ENCODE data around the gene PDE8A.

Gene PDE8A

DNA sequence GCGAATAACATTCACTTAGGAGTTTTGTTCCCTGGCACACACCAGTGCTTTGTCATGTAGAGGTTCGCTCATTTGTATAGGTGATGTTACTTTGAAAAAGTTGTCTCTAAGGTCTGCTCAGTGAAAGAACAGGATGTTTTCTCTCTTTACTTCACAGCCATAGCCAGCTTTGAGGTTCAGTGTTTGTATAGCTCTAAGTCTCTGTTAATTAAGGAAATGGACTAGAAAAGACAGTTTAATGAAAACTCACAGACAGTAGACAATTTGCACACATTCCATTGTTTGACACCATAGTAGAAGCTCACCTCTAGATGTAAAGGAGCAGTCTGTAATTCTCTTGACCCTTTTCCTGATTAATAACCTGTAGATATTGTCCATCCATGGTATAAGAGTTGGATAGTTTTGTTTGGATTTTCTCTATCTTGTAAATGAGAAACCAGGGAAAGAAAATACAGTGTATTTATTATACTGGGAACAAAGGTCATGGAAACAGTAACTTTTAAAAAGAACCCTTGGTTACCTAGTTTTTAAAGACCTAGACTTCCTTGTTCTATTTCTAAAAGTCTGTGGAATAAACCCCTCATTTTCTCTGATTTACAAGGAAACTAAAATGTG, 50.4 kb downstream of the PDE8A start:
- no peak for DNase-seq (ENCODE audit: low read depth)

DNA sequence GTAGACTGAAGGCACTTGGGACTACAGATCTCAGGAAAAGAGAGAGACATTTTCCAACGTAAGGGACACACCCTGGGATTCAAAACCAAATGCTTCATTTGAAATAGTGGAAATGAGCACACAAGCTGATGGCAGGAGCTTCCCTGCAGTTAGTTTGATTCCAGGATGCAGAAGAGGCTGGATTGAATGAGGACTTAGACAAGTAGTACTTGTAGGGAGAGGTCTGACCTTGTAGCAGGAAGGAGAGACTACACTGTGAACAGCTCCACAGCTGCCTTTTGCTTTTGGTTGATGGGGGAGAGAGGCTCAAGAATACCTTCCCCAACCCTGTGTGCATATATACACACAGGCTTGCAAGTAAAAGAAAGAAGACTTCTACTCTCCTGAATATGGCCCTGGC, 51.5 kb downstream of the PDE8A start:
- no peak for DNase-seq (ENCODE audit: low read depth)

DNA sequence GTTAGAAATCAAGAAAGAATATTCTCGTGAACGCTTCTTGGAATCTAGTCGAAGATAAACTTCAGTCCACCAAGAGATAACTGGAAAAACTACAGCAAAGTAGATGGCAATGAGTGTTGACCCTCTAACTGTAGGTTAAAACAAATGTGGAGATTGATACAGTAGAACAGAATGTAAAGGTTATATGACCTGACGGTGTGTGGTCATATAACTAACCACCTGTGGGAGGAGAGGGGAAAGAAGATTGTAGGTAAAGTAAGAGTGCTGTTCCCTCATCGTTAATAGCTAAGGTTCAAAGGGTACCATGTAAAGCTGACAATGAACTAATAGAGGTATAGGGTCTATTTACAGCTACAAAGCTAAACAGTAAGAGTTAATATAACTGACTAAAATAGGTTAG, 52.6 kb downstream of the PDE8A start:
- no peak for DNase-seq (ENCODE audit: low read depth)

DNA sequence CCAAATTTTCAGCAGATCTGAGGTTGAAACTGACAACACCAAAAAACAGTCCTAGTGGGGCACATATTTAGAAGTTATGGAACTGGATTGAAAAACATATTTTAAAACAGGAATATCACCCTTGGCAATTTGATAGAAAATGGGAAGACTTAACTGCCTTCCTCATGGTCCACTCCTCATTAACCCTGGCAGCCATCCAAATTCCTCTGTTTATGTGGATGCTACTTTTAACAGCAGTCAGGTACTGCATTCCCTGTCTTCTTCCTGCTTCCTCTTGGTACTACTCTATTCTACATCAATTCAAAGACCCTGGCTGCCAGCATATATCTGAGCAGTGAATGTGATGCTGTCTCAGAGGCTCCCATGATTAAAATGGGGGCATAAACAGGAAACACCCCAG, 54.3 kb downstream of the PDE8A start:
- no peak for DNase-seq (ENCODE audit: low read depth)

DNA sequence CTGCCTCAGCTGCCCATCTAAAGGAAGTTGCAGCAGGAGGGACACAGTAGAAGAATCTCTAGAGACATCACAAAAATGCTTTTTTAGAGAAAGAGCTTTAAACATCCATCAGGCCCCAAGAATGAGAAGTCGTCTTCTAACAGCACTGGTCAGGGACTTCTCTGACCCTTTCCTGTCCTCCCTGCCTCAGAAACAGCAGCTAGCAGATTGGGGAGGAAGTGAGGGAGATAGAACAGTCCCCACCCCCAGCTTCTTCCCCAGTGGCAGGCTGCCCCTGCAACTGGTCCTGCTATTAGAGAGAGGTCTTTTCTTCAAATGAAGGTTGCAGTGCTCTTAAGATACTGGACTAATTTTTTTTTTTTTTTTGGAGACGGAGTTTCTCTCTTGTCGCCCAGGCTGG, 55.1 kb downstream of the PDE8A start:
- no peak for DNase-seq (ENCODE audit: low read depth)

DNA sequence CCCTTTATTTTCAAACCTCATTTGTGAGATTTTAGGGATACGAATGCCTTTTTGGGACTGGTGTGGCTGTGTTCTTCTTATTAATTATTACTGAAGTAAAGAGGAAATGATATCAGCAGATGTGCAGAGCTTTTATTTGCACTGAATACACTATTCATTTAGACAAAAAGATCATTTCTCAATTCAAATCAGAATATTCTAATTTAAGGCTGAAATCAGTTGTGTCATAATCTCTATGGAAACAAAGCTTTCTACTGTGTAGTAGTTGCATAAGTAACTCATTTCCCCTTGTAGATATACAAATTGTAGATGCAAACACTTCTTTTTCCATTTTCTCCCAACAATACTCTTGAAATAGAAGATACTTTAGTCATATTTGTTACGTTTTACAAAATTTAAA, 56.0 kb downstream of the PDE8A start:
- DNase-seq (ENCODE audit: low read depth) = no peak

DNA sequence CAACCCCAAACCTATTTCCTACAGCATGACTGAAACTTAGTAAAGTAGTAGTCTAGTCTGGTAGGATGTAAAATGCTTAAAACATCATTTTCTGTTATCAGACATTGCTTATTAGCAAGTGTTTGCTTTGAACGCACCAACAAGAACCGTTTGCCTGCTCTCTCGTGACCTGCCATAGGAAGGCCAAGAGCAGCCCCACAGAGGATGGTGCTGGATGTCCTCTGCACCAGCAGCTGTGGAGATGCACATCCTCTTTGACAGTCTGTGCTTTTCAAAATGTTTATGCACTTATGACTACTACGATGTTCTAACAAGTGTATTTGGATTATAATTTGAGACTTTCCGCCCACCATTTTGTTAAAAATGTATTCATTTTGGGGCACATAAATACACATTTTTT, 59.6 kb downstream of the PDE8A start:
- no peak for DNase-seq (ENCODE audit: low read depth)

DNA sequence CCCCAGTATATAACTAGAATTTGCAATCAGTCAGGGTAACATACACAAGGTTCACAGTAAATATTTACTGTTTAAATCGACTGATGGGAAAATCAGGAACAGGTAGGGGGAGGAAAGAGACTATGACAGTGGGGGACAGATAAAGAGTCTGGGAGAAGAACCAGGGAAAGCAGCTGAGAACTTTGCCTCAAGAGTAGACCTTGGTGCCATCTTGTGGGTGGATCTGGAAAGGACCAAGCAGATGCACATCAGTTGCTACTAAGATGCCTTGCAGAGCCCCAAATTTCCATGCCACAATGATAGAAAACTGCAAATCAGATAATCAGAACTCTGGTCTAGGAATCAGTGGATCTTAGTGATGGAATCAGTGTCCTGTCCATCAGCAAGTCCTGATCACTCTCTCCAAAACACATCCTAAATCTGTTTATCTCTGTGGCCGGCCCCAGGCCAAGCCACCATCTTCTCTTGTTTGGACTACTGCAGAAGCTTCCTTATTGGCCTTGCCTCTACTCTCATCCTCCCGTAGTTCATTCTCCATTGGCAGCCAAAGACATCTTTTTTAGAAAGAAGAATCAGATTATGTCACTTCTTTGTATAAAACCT, 62.7 kb downstream of the PDE8A start:
- DNase-seq (ENCODE audit: low read depth) = no peak

DNA sequence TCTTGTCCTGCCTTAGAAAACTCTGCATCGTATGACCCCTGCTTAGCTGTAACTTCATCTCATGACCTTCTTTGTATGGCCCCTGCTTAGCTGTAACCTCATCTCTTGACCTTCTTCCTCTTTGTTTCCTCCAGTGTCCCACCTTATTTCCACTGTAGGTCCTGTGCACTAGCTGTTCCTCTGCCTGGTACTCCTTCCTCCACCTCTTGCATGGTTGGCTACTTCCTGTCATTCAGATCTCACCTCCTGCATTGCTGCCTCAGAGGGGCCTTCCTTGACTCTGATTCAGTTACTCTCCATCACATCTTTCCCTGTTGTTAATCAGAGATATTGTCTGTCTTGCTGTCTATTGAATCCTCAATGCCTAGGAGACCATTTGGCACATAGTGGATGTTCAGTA, 63.2 kb downstream of the PDE8A start:
- no peak for DNase-seq (ENCODE audit: low read depth)

DNA sequence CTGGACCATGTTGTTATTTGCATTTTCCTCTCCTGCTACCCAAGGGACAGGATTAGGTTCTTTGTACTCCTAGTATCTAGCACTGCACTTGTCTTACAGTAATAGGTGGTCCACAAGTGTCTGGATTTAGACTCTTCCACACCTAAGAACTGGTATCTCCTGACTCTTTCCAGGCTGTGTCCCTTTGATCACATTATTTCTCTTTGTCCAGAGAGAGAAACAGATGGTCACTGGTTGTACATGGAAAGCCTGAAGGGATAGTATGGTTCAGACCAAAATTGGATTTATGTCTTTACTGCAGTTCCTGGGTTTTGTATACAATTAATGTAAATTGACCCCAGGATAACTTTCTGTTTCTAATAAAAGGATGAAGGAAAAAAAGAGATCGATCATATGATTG, 64.0 kb downstream of the PDE8A start:
- no peak for DNase-seq (ENCODE audit: low read depth)

DNA sequence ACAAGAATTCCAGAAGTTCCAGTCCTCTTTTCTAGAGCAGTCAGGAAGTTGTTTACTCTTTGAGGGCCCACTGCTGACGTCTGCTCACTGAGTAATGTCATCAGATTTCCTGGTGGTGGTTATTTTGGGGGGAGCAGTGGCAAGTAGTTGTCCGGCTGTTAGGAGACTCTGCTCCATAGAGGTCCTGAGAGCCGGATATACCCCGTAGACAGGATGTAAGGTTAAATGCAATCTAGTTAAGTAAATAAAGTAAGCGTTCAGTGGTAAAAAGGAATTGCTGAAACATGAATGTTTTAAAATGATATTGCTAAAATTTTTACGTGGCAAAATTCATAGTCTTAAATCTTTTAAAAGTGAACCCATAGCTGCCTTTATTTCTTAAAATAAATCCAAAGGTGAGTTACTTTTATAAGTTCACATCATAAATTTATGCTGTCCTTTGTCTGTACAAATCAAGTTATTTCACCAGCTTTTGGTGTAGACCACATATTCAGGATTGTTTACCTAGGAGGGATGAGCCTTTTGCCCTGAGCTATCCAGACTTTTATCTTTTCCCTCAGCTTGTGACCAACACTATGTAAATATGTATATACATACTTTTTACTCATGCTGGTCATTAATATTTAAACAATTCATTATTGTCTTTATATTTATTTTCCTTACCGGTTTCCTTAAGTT, 65.8 kb downstream of the PDE8A start:
- no peak for DNase-seq (ENCODE audit: low read depth)

DNA sequence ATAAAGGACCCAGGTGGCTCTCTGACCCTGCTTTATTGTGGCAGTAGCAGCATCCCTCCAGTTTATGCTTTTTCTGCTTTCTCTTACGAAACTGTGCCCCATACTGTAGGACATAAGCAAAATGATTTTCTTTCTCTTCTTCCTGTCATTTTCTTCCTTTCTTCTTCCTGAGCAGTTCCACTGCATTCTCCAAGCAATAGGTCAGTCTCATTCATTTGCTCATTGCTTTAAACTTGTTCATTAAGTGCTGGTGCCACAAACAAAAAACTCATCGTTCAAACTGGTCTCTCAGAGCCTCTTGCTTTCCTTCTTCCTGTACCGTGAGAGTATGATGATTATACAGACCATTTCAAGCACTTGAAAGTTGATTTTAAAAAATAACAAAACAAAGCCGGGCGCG, 66.8 kb downstream of the PDE8A start:
- DNase-seq (ENCODE audit: low read depth) = no peak

DNA sequence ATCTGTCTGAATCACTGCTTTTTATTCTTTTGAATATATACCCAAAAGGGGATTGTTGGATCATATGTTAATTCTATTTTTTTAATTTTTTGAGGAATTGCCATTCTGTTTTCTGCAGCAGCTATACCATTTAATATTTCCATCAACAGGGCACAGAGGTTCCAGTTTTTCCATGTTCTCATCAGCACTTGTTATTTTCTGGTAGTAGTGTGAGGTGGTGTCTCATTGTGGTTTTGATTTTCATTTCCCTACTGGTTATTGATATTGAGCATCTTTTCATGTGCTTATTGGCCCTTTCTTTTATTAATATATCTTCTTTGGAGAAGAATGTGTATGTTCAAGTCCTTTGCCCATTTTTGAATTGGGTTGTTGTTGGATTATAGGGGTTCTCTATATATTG, 68.1 kb downstream of the PDE8A start:
- no peak for DNase-seq (ENCODE audit: low read depth)

DNA sequence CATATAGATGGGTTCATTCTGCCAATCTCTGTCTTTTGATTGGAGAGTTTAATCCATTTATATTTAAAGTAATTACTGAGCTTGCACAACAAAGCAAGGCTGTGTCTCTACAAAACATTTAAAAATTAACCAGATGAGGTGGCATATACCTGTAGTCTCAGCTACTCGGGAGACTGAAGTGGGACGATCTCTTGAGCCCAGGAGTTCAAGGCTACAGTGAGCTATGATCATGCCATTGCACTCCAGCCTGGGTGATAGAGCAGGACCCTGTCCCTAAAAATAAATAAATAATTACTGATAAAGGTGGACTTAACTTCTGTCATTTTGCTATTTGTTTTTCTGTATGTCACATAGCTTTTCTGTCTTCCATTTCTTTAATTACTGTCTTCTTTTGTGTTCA, 78.1 kb downstream of the PDE8A start:
- no peak for DNase-seq (ENCODE audit: low read depth)

DNA sequence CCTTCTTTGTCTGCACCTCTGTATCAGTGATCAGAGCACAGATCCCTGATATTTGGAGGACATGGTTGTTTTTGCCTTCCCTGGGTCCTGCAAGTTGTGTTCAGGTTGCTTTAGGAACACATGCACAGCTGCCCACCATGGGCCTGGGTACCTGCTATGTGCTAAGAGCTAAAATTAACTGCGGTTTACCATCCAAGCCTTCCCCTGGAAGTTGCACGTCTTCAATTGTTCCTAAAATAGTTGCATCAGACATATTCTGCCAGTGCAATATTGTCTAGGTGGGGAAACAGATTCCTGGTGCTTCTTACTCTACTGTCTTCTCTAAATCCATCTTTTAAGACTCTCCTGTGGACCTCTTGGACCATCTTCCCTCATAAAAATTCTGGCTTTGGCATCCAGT, 80.9 kb downstream of the PDE8A start:
- no peak for DNase-seq (ENCODE audit: low read depth)

DNA sequence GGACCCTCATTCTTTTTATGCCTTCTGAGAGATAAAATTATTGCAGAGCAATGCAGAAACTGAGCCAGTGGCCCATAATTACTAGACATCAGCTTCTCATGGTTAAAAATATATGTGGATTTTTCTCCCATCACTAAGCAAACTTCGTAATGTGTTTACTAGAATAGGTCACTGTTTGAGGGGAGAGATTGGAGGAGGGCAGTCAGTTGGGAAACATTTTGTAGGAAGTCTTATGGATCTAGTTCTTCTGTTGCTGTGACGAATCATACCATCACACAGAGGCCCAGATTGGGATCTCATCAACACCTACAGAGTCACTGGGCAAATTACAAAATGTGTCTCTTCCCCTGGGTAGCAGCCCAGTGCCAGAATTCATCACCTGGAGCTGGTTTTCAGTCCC, 81.4 kb downstream of the PDE8A start:
- no peak for DNase-seq (ENCODE audit: low read depth)

DNA sequence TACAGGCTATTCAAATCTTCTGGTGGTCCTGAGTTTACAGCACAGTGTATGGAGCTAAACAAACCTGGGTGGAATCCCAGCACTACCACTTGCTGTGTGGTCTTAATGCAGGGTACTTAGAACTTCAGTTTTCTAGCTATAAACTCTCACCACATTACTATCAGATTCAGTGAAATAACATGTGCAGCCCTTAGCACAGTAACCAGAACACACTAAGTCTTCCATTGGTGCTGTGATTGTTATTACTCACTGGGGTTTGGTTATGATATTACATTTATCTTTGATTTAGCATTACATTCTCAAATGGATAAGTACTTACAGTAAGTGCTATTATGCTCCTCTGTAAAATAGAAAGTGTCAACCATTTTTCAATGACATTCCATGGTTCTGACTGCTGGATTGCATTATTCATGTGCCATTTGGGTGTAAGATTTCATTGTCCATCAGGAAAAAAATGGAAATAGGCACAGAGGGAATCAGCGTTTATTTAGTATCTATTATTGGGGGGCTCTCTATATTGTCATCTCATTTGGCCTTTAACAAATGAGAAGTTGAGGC, 81.9 kb downstream of the PDE8A start:
- no peak for DNase-seq (ENCODE audit: low read depth)

DNA sequence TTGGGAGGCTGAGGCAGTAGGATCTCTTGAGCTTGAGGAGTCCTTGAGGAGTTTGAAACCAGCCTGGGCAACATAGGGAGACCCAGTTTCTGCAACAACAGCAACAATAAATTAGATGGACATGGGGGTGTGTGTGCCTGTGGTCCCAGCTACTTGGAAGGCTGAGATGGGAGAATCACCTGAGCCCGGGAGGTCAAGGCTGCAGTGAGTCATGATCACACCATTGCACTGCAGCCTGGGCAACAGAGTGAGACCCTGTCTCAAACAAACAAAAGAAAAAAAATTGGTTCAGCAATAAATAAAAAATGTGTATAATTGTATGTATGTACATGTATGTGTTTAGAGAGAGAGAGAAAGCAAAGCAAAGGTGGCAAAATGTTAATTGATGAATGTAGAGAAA, 83.1 kb downstream of the PDE8A start:
- DNase-seq (ENCODE audit: low read depth) = no peak

DNA sequence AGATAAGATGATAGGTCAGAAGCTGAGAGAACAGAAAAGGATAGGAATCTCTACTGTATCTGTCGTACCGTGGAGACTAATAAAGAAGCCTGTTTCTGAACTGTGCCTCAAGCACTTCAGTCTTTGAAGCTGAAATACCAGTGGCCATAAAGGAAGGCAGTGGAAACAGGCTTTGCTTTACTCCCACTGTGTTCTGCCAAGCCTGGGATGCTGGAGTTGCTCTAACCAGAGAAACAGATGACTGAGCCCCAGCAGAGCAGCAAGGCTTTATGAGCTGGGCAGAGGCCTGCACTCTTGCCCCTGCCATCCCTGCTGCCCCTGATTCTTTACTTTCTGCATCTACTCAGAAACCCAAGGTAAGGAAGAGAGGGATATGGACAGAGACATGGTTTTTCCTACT, 89.4 kb downstream of the PDE8A start:
- DNase-seq (ENCODE audit: low read depth) = no peak

DNA sequence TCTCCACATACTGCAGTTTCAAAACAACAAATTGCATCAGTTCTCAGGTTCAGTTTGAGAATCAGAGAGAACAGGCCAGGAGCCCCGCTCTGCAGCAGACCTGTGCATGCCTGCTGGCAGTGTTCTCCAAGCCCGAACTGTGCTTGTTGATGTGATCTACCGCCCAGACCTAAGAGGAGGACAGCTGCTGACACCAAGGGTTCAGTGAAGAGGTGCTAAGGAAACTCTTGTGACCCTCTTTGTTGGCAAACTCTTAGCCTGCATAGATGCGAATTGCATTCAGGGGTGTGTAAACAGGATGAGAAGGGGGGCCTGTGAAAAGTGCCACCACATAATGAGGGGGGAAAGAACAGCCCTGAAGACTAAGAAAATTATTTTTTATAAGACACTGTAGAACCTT, 89.8 kb downstream of the PDE8A start:
- no peak for DNase-seq (ENCODE audit: low read depth)

DNA sequence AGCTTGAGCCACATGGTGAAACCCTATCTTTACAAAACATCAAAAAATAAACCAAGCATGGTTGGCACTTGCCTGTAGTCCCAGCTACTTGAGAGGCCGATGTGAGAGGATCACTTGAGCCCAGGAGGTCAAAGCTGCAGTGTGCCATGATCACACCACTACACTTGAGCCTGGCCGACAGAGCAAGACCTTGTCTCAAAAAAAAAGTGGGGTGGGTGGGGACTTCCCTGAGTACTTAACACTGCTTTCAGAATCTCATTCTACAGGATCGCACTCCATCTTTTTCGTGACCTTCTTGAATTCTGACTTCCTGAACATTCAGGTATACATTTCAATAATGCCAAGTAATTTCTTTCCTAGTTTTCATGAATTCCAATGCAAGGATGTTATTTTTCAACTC, 91.3 kb downstream of the PDE8A start:
- no peak for DNase-seq (ENCODE audit: low read depth)

DNA sequence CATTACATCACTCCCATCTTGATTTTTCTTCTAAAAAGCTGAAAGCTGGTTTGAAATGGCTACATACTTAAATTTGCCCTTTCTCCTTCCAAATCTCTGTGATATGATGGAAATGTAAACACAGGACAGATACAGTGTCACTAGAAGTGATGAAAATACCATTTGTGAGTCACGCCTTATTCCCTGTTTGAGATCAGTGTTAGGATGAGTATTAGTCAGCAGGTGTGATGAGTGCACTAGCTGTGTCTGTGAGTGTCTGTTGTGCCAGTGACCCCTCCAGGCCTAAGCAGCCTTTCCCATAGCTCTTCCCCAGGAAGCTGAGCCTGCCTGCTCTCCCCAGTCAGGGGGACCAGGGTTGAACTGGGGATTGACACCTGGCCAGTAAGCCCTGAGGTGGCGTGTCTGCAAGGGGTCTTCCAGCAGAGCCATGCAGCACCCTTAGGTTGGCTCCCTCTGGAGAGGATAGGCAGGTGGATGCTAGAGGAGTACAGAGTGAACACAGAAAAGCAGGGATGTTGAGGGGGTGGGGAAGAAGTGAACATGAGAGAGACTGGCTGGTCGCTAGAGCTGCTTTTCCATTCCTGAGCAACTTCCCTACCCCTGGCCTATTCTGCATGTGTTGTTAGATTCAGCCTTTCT, 92.0 kb downstream of the PDE8A start:
- no peak for DNase-seq (ENCODE audit: low read depth)

DNA sequence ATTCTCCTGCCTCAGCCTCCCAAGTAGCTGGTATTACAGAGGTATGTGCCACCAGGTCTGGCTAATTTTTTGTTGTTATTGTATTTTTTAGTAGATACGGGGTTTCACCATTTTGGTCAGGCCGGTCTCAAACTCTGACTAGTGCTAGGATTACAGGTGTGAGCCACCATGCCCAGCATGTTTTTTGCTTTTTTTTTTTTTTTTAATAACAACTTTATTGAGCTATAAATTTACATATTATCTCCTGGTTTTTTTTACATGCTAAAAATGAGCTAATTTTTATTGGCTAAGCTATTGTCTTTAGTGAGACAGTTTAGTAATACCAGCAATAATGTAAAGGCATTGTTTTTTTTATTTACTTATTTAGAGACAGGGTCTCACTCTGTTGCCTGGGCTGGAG, 105.2 kb downstream of the PDE8A start:
- no peak for DNase-seq (ENCODE audit: low read depth)
